GM12873 (cell line): ENCODE results near the gene CARD11.

Experiments
- TF ChIP-seq, protein P1 (sequence below): IDR thresholded peaks from 2 replicates; pipeline ENCODE4 v1.5.1; 2012; ENCODE audit warnings: low read depth, mild to moderate bottlenecking, moderate library complexity, low read length, control low read depth; ENCODE audit not compliant: insufficient read depth; ENCODE audit errors: missing control alignments

CARD11 gene

DNA sequence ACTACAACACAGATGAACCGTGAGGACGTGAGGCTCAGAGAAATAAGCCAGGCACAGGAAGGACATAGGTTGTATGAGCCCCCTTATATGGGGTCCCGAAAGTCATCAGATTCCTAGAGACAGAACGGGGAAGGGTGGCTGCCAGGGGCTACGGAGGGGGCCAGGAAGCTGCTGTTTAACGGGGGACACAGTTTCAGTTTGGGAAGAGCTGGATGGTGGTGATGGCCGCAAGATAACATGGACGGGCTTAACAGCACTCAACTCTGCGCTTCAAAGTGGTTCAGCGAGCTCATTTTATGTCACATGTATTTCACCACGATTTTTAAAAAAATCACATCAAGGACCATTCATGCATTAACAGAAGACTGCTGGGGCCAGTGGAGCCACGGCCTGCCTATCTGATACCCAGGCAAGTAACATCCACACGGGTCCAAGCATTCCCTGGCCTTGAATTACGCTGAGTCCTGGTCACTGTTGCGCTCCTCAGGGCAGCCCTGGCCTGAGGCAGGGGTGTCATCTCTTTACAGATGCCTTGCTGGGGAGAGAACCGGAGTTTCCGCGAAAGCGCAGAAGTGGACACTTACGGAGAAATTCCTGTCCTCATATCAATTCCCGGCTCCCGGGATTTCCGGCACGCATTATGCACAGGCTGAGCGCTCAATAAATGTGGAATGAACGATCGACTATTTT is 1.5 kb downstream of the CARD11 start:
- TF ChIP-seq, protein P1, sequence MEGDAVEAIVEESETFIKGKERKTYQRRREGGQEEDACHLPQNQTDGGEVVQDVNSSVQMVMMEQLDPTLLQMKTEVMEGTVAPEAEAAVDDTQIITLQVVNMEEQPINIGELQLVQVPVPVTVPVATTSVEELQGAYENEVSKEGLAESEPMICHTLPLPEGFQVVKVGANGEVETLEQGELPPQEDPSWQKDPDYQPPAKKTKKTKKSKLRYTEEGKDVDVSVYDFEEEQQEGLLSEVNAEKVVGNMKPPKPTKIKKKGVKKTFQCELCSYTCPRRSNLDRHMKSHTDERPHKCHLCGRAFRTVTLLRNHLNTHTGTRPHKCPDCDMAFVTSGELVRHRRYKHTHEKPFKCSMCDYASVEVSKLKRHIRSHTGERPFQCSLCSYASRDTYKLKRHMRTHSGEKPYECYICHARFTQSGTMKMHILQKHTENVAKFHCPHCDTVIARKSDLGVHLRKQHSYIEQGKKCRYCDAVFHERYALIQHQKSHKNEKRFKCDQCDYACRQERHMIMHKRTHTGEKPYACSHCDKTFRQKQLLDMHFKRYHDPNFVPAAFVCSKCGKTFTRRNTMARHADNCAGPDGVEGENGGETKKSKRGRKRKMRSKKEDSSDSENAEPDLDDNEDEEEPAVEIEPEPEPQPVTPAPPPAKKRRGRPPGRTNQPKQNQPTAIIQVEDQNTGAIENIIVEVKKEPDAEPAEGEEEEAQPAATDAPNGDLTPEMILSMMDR: no peak

GRCh38 chr7:3039787-3040186 is 3.9 kb downstream of the CARD11 start:
- TF ChIP-seq, protein P1: no peak

DNA sequence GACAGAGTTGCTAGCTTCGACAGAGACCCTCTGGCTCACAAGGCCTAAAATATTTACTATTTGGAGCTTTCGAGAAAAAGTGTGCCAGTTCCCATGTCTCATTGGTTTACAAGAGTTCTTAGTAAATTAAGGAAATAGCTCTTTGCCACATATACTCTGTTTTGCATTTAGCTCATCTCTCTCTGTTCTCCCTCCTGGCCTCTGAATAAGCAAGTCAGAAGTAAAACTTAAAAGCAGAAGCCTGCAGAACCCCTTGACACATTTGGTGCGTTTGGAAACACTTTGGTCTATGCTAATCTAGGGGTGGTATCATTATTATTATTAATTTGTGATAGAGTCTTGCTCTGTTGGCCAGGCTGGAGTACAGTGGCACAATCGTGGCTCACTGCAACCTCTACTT is 6.4 kb downstream of the CARD11 start:
- TF ChIP-seq, protein P1: no peak

GRCh38 chr7:3034591-3035150 is 9.0 kb downstream of the CARD11 start:
- TF ChIP-seq, protein P1: no peak

- TF ChIP-seq, protein P1: no peak
Observed at GRCh38 chr7:3033581-3033980, 10.1 kb downstream of the CARD11 start.

DNA sequence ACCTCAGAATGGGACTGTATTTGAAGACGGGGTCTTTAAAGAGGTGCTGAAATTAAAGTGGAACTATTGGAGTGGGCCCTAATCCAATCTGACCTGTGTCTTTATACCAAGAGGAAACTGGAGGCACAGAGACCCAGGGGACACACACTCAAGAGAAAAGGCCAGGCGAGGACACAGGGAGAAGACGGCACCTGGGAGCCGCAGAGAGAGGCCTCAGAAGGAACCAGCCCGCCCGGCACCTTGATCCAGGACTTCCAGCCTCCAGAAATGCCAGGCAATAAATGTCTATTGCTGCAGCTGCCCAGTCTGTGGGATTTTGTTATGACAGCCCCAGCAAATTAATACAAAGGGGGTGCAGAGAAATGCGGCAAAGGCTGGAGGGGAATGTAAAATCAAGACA is 10.5 kb downstream of the CARD11 start:
- TF ChIP-seq, protein P1: no peak

- TF ChIP-seq, protein P1: no peak
Observed at GRCh38 chr7:3032256-3032655, 11.4 kb downstream of the CARD11 start.
